KBM-7 (cell line): Measurements from ENCODE around the gene FNDC1.

Experiments used
- DNase-seq: peaks from one replicate; pipeline ENCODE4 v3.0.0-alpha.2; 2015
- in situ Hi-C: fragments of 300-500 bp; cut with MboI; formaldehyde crosslinking; loops from 2 replicates; pipeline ENCODE4 v1.14.3; 2020; ENCODE audit warnings: low sequenced_read_pairs, low pct_unique_long_range_greater_than_20kb, mixed read lengths

FNDC1 gene

DNA sequence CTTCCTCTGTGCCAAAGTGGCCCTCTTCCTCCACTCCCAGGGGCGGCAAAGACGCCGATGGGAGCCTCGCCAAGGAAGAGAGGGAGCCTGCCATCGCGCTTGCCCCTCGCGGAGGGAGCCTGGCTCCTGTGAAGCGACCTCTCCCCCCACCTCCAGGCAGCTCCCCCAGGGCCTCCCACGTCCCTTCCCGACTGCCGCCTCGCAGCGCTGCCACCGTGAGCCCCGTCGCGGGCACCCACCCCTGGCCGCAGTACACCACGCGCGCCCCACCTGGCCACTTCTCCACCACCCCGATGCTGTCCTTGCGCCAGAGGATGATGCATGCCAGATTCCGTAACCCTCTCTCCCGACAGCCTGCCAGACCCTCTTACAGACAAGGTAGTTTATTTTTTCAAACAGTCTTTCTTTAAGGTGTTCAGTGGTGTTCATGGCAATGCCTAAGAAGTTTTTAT is 64.9 kb downstream of the FNDC1 start:
- in situ Hi-C loops: no loop called here

GRCh38 chr6:159238920-159239558 is 69.8 kb downstream of the FNDC1 start:
- in situ Hi-C loops: no loop called here
- no peak for DNase-seq

More for the DNA sequence above, 64.9 kb downstream of the FNDC1 start:
- no peak for DNase-seq

GRCh38 chr6:159249128-159249527 is 79.9 kb downstream of the FNDC1 start:
- DNase-seq: no peak
- in situ Hi-C loops: no loop called here

DNA sequence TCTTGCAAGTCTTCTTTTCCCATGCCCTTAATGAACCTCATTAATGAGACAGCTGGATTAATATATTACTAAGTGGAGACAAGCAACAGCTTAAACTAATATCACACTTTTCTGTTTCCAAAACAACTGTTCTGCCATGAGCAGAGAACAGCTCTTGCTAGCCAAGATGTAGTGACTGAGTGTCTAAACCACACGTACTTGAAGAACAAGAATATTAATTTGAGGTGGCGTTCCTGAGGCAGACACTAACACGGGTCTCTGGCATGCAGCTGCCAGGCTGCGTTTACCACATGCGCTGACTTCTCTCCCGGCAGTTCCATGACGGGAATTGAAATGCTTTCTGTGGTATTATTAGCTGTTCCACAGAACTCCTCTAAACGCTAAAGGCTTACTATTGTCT is 80.6 kb downstream of the FNDC1 start:
- in situ Hi-C loops: no loop called here
- no peak for DNase-seq

GRCh38 chr6:159250633-159251032 is 81.4 kb downstream of the FNDC1 start:
- in situ Hi-C loops: no loop called here
- DNase-seq: no peak

GRCh38 chr6:159252955-159253508 is 83.8 kb downstream of the FNDC1 start:
- in situ Hi-C loops: no loop called here
- peak; percentile 65 for DNase-seq

DNA sequence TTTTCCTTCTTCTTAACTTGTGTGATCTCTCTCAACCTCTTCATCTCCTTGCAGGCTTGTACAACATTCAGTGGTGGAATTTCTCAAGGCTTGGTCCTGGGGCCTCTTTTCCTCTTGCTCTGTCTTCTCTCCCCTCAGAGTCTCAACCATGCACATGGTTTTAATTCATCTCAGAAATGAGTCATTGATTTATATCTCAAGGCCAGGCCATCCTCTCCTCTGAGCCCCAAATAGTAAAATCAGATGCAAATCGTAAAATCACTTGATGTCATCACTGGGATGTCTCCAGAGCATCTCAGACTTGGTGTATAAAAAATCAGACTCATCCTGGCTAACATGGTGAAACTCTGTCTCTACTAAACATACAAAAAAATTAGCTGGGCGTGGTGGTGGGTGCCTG is 85.0 kb downstream of the FNDC1 start:
- DNase-seq: no peak
- in situ Hi-C loops: no loop called here

- no peak for DNase-seq
- in situ Hi-C loops: no loop called here
Observed at GRCh38 chr6:159255434-159255951, 86.3 kb downstream of the FNDC1 start.

- in situ Hi-C loops: no loop called here
- no peak for DNase-seq
Observed at GRCh38 chr6:159256128-159256527, 86.9 kb downstream of the FNDC1 start.

- DNase-seq: no peak
Observed at GRCh38 chr6:159257846-159258245, 88.6 kb downstream of the FNDC1 start.

DNA sequence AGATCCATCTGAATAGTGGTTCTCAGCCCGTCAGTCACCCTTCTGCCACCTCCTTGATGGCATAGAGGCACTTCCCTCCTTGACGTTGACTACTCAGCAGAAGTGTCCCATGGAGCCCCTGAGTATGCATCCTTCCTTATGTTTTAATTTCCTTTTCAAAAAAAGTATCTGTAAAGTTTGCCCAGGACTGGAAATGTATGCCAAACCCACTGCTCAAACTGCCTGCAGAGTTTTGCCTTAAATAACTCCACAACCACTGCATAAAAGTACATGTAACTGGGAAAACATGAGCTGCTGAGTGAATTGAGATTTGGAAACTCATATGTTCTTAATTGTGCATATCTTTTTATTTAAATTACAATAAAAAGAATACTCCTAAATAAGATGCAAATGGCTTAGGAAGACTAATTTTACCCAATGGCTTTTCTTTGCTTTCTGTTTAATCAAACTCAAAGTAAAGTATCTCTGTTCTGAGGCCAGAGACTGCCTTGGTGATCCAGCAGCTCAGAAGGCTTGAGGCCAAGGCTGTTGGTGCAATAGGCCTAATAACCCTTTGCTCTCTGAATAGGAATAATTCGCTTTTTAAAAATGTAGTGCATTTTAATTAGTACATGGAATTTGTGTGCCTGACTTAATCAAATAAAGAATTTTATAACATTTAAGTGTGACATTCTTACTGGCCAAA is 90.4 kb downstream of the FNDC1 start:
- in situ Hi-C loops: no loop called here
- DNase-seq: no peak

More at GRCh38 chr6:159257846-159258245, 88.6 kb downstream of the FNDC1 start:
- in situ Hi-C loops: no loop called here

DNA sequence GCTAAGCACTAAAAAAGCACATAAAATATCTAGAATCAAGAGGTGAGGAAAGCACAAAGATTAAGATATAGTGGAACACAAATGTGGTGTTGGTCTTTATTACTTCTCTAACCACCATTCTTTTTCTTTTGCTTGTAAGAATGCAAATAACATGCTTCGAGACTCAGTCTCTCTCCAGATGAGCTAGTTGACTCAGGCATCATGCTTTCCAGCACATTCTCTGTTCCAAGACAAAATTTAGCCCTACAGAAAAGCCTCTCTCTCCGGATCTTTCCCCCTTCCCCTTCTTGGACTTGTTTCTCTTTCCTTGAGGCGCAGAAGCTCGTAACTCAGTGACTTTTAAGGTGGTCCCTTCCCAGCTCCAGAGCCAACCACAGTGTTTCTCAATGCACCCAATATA is 91.0 kb downstream of the FNDC1 start:
- in situ Hi-C loops: no loop called here

GRCh38 chr6:159261995-159262394 is 92.8 kb downstream of the FNDC1 start:
- in situ Hi-C loops: no loop called here
- DNase-seq: no peak

More for the DNA sequence above, 91.0 kb downstream of the FNDC1 start:
- DNase-seq: no peak

GRCh38 chr6:159262586-159262985 is 93.4 kb downstream of the FNDC1 start:
- in situ Hi-C loops: no loop called here
- no peak for DNase-seq

DNA sequence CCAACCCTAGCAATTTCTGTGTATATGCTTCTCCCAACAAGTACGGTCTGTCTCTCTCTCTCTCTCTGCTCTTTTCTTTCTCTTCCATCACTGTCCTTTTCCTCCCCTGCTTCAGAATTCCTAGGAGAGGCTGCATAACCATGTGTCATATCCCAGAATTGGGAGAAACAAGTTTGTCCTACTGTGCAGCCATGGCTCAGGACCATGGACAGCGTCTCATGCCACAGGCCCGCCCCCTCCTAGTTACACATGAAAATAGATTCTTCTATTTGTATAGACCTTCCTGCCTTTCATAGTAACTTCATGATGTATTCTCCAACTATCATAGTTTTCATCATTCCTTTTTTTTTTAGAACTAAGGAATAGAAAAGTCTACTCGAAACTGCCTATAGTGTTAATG is 98.0 kb downstream of the FNDC1 start:
- peak; percentile 7 for DNase-seq
- in situ Hi-C loops: no loop called here

DNA sequence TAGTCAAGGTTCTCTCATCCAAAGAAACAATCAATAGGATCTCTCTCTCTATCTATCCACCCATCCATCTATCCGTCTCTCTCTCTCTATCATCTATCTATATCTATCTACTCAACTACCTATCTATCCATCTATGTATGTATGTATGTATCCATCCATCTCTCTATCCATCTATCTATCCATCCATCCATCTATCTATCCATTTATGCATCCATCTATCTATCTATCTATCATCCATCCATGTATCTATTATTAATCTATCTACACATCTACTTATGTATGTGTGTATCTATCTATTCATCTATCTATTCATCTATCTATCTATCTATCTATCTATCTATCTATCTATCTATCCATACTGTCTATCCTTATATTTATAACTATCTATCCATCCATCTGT is 99.3 kb downstream of the FNDC1 start:
- no peak for DNase-seq
- in situ Hi-C loops: no loop called here

DNA sequence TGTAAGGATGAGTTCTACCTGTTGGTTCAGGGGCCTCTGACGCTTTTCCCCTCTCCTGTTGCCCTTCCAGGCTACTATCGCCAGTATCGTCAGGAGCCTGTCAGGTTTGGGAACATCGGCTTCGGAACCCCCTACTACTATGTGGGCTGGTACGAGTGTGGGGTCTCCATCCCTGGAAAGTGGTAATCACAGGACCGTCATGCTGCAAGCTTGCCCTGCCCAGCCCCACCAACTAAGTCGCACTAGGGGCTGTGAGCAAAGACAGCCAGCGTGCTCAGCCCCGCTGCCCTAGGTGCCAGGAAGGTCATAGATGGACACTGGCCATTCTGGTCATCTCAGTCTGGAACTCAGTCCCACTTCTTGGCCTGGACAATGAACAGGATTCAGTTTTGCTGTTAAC is 102.1 kb downstream of the FNDC1 start:
- DNase-seq: no peak

DNA sequence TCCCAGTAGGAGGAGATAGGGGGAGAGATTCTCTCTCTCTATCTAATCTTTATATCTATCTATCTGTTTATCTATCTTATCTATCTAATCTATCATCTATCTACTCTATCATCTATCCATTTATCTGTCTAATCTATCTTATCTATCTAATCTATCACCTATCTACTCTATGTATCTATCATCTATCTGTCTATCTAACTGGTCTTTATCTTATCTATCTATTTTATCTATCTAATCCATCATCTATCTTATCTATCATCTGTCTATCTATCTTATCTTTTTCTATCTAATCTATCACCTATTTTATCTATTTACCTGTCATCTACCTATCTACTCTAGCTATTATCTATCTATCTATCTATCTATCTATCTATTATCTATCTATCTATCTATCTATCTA is 109.4 kb downstream of the FNDC1 start:
- in situ Hi-C loops: no loop called here
- no peak for DNase-seq

More for the DNA sequence above, 102.1 kb downstream of the FNDC1 start:
- in situ Hi-C loops: no loop called here

DNA sequence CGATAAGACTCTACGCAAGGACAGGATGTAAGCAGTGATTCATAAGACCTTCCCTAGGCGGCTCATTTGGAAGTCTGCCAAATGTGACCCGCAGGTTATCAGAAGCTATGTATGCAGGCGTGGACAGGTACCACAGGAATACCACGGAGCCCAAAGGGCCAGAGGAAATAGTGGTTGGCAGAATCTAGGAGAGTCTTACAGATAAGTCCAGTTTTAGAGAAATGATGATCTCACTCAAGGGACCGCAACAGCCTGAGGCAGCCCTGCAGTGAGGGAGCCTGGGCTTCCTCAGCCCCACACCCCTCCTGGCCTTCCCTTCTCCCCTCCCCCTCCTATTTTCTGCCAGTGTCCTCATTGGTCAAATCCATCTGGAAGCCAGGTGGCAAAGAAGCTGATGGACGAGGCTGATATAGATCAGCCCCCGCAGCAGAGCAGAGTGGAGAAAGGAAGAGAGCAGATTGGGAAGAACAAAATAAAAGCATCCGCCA is 110.6 kb downstream of the FNDC1 start:
- in situ Hi-C loops: no loop called here
- DNase-seq: no peak

- in situ Hi-C loops: no loop called here
- DNase-seq: no peak
Observed at GRCh38 chr6:159282421-159282820, 113.2 kb downstream of the FNDC1 start.
